Upper lobe of left lung (tissue), 4 donors: ENCODE data around the gene TFCP2.

Source experiments
- POLR2A ChIP-seq, 4 donors: fragments of 450-650 bp; IDR thresholded peaks; one replicate each; pipeline ENCODE4 v1.5.1; 2016 to 2017; ENCODE audit warnings: antibody characterized with exemption in 4 of 4, mild to moderate bottlenecking in 2 of 4
- TF ChIP-seq, protein P1 (sequence below), 6 experiments: fragments of 450-650 bp in 4 of 6; fragments of 200-600 bp in 2 of 6; sonication (generic) in 2 of 6; IDR thresholded peaks; one replicate each; pipeline ENCODE4 v1.5.1; 2016 to 2019; ENCODE audit warnings: antibody characterized with exemption in 6 of 6

DNA sequence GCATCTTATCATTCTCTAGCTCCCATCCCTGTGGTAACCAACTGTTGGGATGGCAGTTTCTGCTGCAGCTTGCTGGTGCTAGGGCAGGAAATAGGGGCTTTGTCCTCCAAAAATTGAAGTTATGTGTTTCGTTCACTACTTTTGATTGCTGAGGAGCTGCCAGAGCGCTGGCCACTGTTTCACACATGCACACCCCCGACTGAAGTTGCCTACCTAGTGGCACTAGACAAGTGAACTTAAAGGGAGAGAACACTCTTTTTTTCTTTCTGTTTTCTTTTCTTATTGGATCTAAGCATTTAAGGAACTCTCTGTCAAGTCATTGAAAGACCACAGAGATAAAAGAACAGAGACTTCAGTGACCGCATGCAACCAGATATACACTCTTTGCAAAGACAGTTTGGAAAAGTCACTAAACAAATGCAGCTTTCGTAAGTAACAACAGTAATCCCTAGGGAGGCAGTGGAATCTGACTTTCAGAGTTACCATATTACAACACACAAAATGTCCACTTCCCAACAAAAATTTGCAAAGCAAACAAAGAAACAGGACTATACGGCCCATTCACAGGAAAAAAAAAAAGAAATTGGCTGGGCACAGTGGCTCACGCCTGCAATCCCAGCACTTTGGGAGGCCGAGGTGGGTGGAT is 12.0 kb downstream of the TFCP2 start:
- no peak for TF ChIP-seq POLR2A (IDR thresholded peaks at IDR 0.05)
- TF ChIP-seq, protein P1, sequence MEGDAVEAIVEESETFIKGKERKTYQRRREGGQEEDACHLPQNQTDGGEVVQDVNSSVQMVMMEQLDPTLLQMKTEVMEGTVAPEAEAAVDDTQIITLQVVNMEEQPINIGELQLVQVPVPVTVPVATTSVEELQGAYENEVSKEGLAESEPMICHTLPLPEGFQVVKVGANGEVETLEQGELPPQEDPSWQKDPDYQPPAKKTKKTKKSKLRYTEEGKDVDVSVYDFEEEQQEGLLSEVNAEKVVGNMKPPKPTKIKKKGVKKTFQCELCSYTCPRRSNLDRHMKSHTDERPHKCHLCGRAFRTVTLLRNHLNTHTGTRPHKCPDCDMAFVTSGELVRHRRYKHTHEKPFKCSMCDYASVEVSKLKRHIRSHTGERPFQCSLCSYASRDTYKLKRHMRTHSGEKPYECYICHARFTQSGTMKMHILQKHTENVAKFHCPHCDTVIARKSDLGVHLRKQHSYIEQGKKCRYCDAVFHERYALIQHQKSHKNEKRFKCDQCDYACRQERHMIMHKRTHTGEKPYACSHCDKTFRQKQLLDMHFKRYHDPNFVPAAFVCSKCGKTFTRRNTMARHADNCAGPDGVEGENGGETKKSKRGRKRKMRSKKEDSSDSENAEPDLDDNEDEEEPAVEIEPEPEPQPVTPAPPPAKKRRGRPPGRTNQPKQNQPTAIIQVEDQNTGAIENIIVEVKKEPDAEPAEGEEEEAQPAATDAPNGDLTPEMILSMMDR (IDR thresholded peaks at IDR 0.05): no peak
